ENCODE data around the gene SNRPN.
A peak's percentile ranks its signal among the peaks of the same experiment; 100 is the strongest.

The SNRPN gene

DNA sequence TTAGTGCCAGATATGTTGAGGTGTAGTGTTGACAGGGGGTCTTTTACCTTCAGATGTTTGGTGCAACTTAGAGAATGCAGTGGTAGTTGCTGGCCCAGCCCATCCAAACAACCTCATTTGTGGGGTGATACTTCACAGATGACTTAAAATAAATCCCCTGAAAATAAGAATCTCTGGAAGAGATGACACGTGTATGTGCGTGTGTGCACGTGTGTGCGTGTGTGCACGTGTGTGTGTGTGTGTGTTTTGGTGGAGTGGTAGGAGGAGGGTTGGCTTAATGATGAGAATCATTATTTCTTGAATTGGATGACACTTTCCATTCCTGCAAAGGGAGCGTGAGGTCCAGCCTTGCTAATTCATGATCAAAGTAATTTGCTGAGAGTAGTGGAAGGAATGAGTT is 31.9 kb downstream of the SNRPN start:
- TF ChIP-seq, protein P1, sequence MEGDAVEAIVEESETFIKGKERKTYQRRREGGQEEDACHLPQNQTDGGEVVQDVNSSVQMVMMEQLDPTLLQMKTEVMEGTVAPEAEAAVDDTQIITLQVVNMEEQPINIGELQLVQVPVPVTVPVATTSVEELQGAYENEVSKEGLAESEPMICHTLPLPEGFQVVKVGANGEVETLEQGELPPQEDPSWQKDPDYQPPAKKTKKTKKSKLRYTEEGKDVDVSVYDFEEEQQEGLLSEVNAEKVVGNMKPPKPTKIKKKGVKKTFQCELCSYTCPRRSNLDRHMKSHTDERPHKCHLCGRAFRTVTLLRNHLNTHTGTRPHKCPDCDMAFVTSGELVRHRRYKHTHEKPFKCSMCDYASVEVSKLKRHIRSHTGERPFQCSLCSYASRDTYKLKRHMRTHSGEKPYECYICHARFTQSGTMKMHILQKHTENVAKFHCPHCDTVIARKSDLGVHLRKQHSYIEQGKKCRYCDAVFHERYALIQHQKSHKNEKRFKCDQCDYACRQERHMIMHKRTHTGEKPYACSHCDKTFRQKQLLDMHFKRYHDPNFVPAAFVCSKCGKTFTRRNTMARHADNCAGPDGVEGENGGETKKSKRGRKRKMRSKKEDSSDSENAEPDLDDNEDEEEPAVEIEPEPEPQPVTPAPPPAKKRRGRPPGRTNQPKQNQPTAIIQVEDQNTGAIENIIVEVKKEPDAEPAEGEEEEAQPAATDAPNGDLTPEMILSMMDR (conservative IDR thresholded peaks at IDR 0.05; ENCODE audit: control insufficient read depth, insufficient read depth, low read depth, low read length): no peak
- no peak for DNase-seq (ENCODE audit: low read depth)
- H3K4me3 ChIP-seq (ENCODE audit: control insufficient read depth, low read depth, low read length): no peak overlapping the region

DNA sequence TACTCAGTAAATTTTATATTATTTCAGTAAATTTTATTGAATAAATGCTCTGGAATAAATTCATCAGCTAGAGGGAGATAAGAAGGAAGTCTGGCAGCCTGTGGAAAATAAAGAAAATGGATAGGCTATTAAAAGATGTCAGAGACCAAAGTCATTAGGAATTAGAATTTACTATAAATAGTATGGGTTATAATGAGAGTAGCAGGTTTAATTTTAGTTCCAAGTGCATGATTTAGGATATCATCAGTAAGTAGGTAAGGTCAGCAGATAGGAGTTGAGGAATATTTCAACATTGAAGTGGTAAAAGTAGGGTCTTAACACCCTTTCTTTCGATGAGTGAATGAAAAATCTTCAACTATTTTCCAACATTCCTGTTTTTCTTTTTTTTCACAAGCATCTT is 64.6 kb downstream of the SNRPN start:
- TF ChIP-seq, protein P1 (conservative IDR thresholded peaks at IDR 0.05; ENCODE audit: control insufficient read depth, insufficient read depth, low read depth, low read length): no peak
- H3K4me3 ChIP-seq (ENCODE audit: control insufficient read depth, low read depth, low read length): no peak overlapping the region
- no peak for DNase-seq (ENCODE audit: low read depth)

DNA sequence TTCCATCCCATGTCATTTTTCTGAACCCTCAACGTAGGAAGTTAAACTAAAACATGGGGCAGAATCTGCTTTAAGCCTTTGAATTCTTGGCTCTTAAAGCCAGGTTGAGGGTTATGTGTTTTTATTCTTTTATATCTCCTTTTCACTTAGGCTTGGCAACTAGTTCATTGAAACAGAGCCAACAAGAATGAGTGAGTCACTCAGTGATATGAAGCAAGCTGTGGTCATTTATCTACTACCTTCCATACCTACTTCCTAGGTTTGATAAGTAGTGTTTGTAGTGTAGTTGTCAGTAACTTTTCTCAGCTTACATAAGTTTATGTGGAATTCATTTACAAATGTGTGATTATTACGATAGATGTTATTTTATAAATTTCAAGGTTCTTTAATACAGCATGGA is 67.4 kb downstream of the SNRPN start:
- no peak overlapping the region for H3K4me3 ChIP-seq (ENCODE audit: control insufficient read depth, low read depth, low read length)
- DNase-seq (ENCODE audit: low read depth): peak; percentile 31
- TF ChIP-seq, protein P1 (conservative IDR thresholded peaks at IDR 0.05; ENCODE audit: control insufficient read depth, insufficient read depth, low read depth, low read length): no peak
